GM13976 (cell line): Measurements from ENCODE around the gene GRB2.

Experiments
- DNase-seq: peaks from one replicate; pipeline ENCODE4 v3.0.0; 2012; ENCODE audit warnings: low spot score
- CTCF ChIP-seq: IDR thresholded peaks from 2 replicates; pipeline ENCODE4 v1.5.1; 2012; ENCODE audit warnings: borderline replicate concordance, mild to moderate bottlenecking; ENCODE audit not compliant: insufficient read depth; ENCODE audit errors: extremely low read depth, missing control alignments, control extremely low read depth
- in situ Hi-C: fragments of 300-500 bp; cut with MboI; formaldehyde crosslinking; loops from one replicate; pipeline ENCODE4 v1.12.0; 2022; ENCODE audit warnings: low sequenced_read_pairs, mixed read lengths, inconsistent platforms; ENCODE audit not compliant: unreplicated experiment

Gene GRB2

GRCh38 chr17:75272848-75273184, 132.7 kb downstream of the GRB2 start:
- TF ChIP-seq CTCF: no peak
- no peak for DNase-seq
- in situ Hi-C loops: loop anchor here (5.0 kb wide), 1 partner anchor 139 kb away; no protein-coding TSS in a partner anchor

- no peak for TF ChIP-seq CTCF
- in situ Hi-C loops: loop anchor here (5.0 kb wide), 1 partner anchor 140 kb away; no protein-coding TSS in a partner anchor
- no peak for DNase-seq
These were observed 133.3 kb downstream of the GRB2 start for GRCh38 chr17:75271955-75272847.

- DNase-seq: peak; percentile 97
- in situ Hi-C loops: loop anchor here (5.0 kb wide), 1 partner anchor 141 kb away; no protein-coding TSS in a partner anchor
- peak; percentile 98 for TF ChIP-seq CTCF
These were observed 134.1 kb downstream of the GRB2 start for GRCh38 chr17:75271233-75271954.

GRCh38 chr17:75270966-75271232, 134.6 kb downstream of the GRB2 start, which contains the start of gene MIF4GD:
TSS of gene MIF4GD (minus strand) at chr17:75271231. CDS start at chr17:75270195, 1,036 bp downstream.
- in situ Hi-C loops: loop anchor here (5.0 kb wide), 1 partner anchor 141 kb away; no protein-coding TSS in a partner anchor
- TF ChIP-seq CTCF: no peak

GRCh38 chr17:75270218-75270965, 135.1 kb downstream of the GRB2 start:
- peak; percentile 85 for DNase-seq
- in situ Hi-C loops: loop anchor here (5.0 kb wide), 1 partner anchor 142 kb away; no protein-coding TSS in a partner anchor
- peak; percentile 32 for TF ChIP-seq CTCF

More at GRCh38 chr17:75270966-75271232, 134.6 kb downstream of the GRB2 start, which contains the start of gene MIF4GD:
- DNase-seq: no peak

- TF ChIP-seq CTCF: no peak
- in situ Hi-C loops: loop anchor here (5.0 kb wide), 1 partner anchor 142 kb away; no protein-coding TSS in a partner anchor
- no peak for DNase-seq
These were observed 135.6 kb downstream of the GRB2 start for GRCh38 chr17:75269844-75270217.
